Tibial nerve (tissue), 4 donors: ENCODE measurements around the gene PRKCH.

Experiments used
- EP300 ChIP-seq, 2 donors: sonication (generic); formaldehyde crosslinking; IDR thresholded peaks; one replicate each; pipeline ENCODE4 v1.6.1; 2017; ENCODE audit warnings: antibody characterized with exemption in 2 of 2, mild to moderate bottlenecking in 1 of 2
- POLR2A ChIP-seq, 2 donors: fragments of 450-650 bp; IDR thresholded peaks; one replicate each; pipeline ENCODE4 v1.6.1; 2017; ENCODE audit warnings: antibody characterized with exemption in 2 of 2, mild to moderate bottlenecking in 2 of 2, moderate library complexity in 2 of 2
- TF ChIP-seq, protein P1 (sequence below), 5 experiments: fragments of 200-600 bp in 3 of 5; fragments of 450-650 bp in 2 of 5; sonication (generic) in 3 of 5; IDR thresholded peaks; one replicate each; pipeline ENCODE4 v1.5.1; 2016 to 2019; ENCODE audit warnings: antibody characterized with exemption in 5 of 5, mild to moderate bottlenecking in 3 of 5, moderate library complexity in 2 of 5

DNA sequence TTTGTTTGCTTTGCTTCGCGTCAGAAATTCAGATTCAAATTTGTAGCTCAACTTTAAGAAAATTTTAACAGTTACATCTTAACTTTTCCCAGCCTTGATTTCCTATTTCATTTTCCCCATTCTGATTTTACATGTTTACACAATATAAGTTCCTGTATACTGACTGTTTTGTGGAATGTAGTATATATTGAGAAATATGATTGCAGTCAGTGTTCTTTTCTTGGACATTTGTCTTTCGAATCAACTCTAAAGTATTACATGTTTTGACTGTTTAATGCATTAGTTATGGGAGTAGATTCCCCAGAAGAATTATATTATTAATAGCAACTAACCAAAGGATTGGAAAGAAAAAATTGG is 48.1 kb downstream of the PRKCH start:
- TF ChIP-seq POLR2A (IDR thresholded peaks at IDR 0.05) (no peak), EP300 (IDR thresholded peaks at IDR 0.05) (no peak)
- TF ChIP-seq, protein P1, sequence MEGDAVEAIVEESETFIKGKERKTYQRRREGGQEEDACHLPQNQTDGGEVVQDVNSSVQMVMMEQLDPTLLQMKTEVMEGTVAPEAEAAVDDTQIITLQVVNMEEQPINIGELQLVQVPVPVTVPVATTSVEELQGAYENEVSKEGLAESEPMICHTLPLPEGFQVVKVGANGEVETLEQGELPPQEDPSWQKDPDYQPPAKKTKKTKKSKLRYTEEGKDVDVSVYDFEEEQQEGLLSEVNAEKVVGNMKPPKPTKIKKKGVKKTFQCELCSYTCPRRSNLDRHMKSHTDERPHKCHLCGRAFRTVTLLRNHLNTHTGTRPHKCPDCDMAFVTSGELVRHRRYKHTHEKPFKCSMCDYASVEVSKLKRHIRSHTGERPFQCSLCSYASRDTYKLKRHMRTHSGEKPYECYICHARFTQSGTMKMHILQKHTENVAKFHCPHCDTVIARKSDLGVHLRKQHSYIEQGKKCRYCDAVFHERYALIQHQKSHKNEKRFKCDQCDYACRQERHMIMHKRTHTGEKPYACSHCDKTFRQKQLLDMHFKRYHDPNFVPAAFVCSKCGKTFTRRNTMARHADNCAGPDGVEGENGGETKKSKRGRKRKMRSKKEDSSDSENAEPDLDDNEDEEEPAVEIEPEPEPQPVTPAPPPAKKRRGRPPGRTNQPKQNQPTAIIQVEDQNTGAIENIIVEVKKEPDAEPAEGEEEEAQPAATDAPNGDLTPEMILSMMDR (IDR thresholded peaks at IDR 0.05): no peak
